WTC11 (cell line): Measurements from ENCODE around the gene NDUFB8. TPM values are rescaled to one million over a fixed set of nuclear protein-coding genes. Genes with fewer than 3 reads are reported as not detected.

Experiments
- ATAC-seq: fragments of 200-7000 bp; cut with Tn5 transposase; 2 replicates; pipeline ENCODE4 v1.10.0; 2021; ENCODE audit warnings: mild to moderate bottlenecking, moderate library complexity
- CTCF ChIA-PET: fragments of 300-600 bp; sonication (Branson Sonifier 250); formaldehyde crosslinking; loops from one replicate; lab custom pipeline; 2021; ENCODE audit warnings: antibody characterized with exemption; lab: Charles Lee
- POLR2A ChIA-PET: fragments of 350-600 bp; sonication (Branson Sonifier 250); formaldehyde crosslinking; loops from one replicate; lab custom pipeline; 2021; ENCODE audit warnings: antibody characterized with exemption; lab: Charles Lee
- DNase-seq: peaks from one replicate; pipeline ENCODE4 v3.0.0; 2021; ENCODE audit warnings: low spot score
- H3K27ac Mint-ChIP-seq: 2 replicates; pipeline ENCODE4 v1.8.0; 2021; ENCODE audit warnings: mixed read lengths
- H3K27me3 Mint-ChIP-seq: 2 replicates; pipeline ENCODE4 v1.8.0; 2021; ENCODE audit warnings: low read depth, mild to moderate bottlenecking, moderate library complexity, mixed read lengths
- H3K36me3 Mint-ChIP-seq: 2 replicates; pipeline ENCODE4 v1.8.0; 2021; ENCODE audit warnings: mixed read lengths
- H3K4me1 Mint-ChIP-seq: 2 replicates; pipeline ENCODE4 v1.8.0; 2022; ENCODE audit warnings: mixed read lengths
- H3K4me3 Mint-ChIP-seq: 2 replicates; pipeline ENCODE4 v1.8.0; 2021; ENCODE audit warnings: mild to moderate bottlenecking, moderate library complexity, mixed read lengths
- H3K9me3 Mint-ChIP-seq: 2 replicates; pipeline ENCODE4 v1.8.0; 2021; ENCODE audit warnings: mixed read lengths
- ATF2 ChIP-seq: sonication (generic); formaldehyde crosslinking; IDR thresholded peaks from 2 replicates; pipeline ENCODE4 v1.8.1; 2022; ENCODE audit warnings: low read depth, missing genetic modification reagents, borderline replicate concordance
- ERG ChIP-seq: fragments of 250-450 bp; sonication (Bioruptor Pico); IDR thresholded peaks from 2 replicates; pipeline ENCODE4 v1.8.0; 2021; ENCODE audit warnings: mild to moderate bottlenecking
- ESRRA ChIP-seq: sonication (generic); formaldehyde crosslinking; IDR thresholded peaks from 2 replicates; pipeline ENCODE4 v1.8.1; 2022; ENCODE audit warnings: mild to moderate bottlenecking, missing genetic modification reagents, borderline replicate concordance
- HMGA2 ChIP-seq: fragments of 250-450 bp; sonication (Bioruptor Pico); IDR thresholded peaks from 2 replicates; pipeline ENCODE4 v1.4.0; 2021; ENCODE audit warnings: mild to moderate bottlenecking, moderate library complexity
- JAZF1 ChIP-seq: fragments of 250-450 bp; sonication (Bioruptor Pico); IDR thresholded peaks from 2 replicates; pipeline ENCODE4 v1.9.0; 2021; ENCODE audit warnings: moderate library complexity, mild to moderate bottlenecking, inconsistent platforms
- MLX ChIP-seq: sonication (generic); formaldehyde crosslinking; IDR thresholded peaks from 2 replicates; pipeline ENCODE4 v1.8.1; 2023; ENCODE audit warnings: mild to moderate bottlenecking, missing genetic modification reagents, moderate library complexity
- MYBL2 ChIP-seq: sonication (generic); formaldehyde crosslinking; IDR thresholded peaks from 2 replicates; pipeline ENCODE4 v1.8.1; 2023; ENCODE audit warnings: mild to moderate bottlenecking, moderate library complexity, missing genetic modification reagents
- NFE2L1 ChIP-seq: sonication (generic); formaldehyde crosslinking; IDR thresholded peaks from 2 replicates; pipeline ENCODE4 v1.8.1; 2023; ENCODE audit warnings: missing genetic modification reagents
- NR2C2 ChIP-seq: sonication (generic); formaldehyde crosslinking; IDR thresholded peaks from 2 replicates; pipeline ENCODE4 v1.8.0; 2022; ENCODE audit warnings: mild to moderate bottlenecking, missing genetic modification reagents
- PRDM15 ChIP-seq: sonication (generic); formaldehyde crosslinking; IDR thresholded peaks from 2 replicates; pipeline ENCODE4 v1.8.0; 2022; ENCODE audit warnings: missing genetic modification reagents
- SMAD3 ChIP-seq: sonication (generic); formaldehyde crosslinking; IDR thresholded peaks from 2 replicates; pipeline ENCODE4 v1.8.0; 2022; ENCODE audit warnings: missing genetic modification reagents, mild to moderate bottlenecking, borderline replicate concordance
- SP1 ChIP-seq: sonication (generic); formaldehyde crosslinking; conservative IDR thresholded peaks from 2 replicates; pipeline ENCODE4 v1.8.1; 2022; ENCODE audit warnings: missing genetic modification reagents
- STAT6 ChIP-seq: sonication (generic); formaldehyde crosslinking; conservative IDR thresholded peaks from 2 replicates; pipeline ENCODE4 v1.8.1; 2023; ENCODE audit warnings: mild to moderate bottlenecking, low read depth, missing genetic modification reagents, moderate library complexity
- TCF7 ChIP-seq: sonication (generic); formaldehyde crosslinking; IDR thresholded peaks from 2 replicates; pipeline ENCODE4 v1.8.0; 2022; ENCODE audit warnings: mild to moderate bottlenecking, low read depth, missing genetic modification reagents, moderate library complexity
- TEAD4 ChIP-seq: sonication (generic); formaldehyde crosslinking; IDR thresholded peaks from 2 replicates; pipeline ENCODE4 v1.8.0; 2022; ENCODE audit warnings: mild to moderate bottlenecking, missing genetic modification reagents
- TP53 ChIP-seq: sonication (generic); formaldehyde crosslinking; IDR thresholded peaks from 2 replicates; pipeline ENCODE4 v1.8.1; 2023; ENCODE audit warnings: mild to moderate bottlenecking, missing genetic modification reagents
- ZNF219 ChIP-seq: sonication (generic); formaldehyde crosslinking; IDR thresholded peaks from 2 replicates; pipeline ENCODE4 v1.8.0; 2023; ENCODE audit warnings: missing genetic modification reagents, mild to moderate bottlenecking, borderline replicate concordance
- ZNF263 ChIP-seq: sonication (generic); formaldehyde crosslinking; IDR thresholded peaks from 2 replicates; pipeline ENCODE4 v1.8.1; 2022; ENCODE audit warnings: low read depth, mild to moderate bottlenecking, moderate library complexity, missing genetic modification reagents
- total RNA-seq: library from RNA; stranded (reverse); gene quantifications from 3 replicates; pipeline ENCODE4 v1.2.3, GENCODE V29; 2021

The NDUFB8 gene
- total RNA-seq, 1 experiment from 2014 or later, result 206 TPM

GRCh38 chr10:100504096-100504495 lies 25.6 kb downstream of the NDUFB8 start:
- CTCF ChIA-PET, result interaction anchor here (0.9 to 6.5 kb wide), 3 partner anchors 15 to 36 kb away, joined by 3 to 120 read pairs (median 8); no protein-coding TSS in a partner anchor
- POLR2A ChIA-PET, result no interaction called here
- H3K27ac Mint-ChIP-seq, result no peak overlapping the region

GRCh38 chr10:100502926-100503494 lies 26.7 kb downstream of the NDUFB8 start:
- CTCF ChIA-PET, result interaction anchor here (0.6 to 1.7 kb wide), 3 partner anchors 16 to 35 kb away, joined by 3 to 5 read pairs (median 4); no protein-coding TSS in a partner anchor
- Mint-ChIP-seq H3K9me3 (no peaks in the 10 kb centered on the region), H3K4me1 (0 out of 2 replicates have a peak, but pooled peaks cover 2% of the 10 kb centered on the region), H3K27me3 (peaks cover 92% of the 10 kb centered on the region), H3K36me3 (no peaks in the 10 kb centered on the region), H3K4me3 (no peak overlapping the region), H3K27ac (no peak overlapping the region)
- ATAC-seq, result no peak
- DNase-seq, result no peak
- POLR2A ChIA-PET, result no interaction called here
- TF ChIP-seq TP53 (CRISPR knock-in tag) (no peak), JAZF1 (CRISPR knock-in tag) (no peak), NFE2L1 (no peak), ATF2 (no peak), MYBL2 (CRISPR knock-in tag) (no peak), ZNF219 (CRISPR knock-in tag) (no peak), SMAD3 (CRISPR knock-in tag) (no peak), MLX (CRISPR knock-in tag) (no peak), TCF7 (no peak)

More at GRCh38 chr10:100504096-100504495, 25.6 kb downstream of the NDUFB8 start:
- Mint-ChIP-seq H3K27me3 (peaks cover 82% of the 10 kb centered on the region), H3K4me3 (no peak overlapping the region), H3K4me1 (peaks cover 6% of the 10 kb centered on the region; the same call in 1 of the 2 replicates), H3K9me3 (no peaks in the 10 kb centered on the region), H3K36me3 (no peaks in the 10 kb centered on the region)
- ATAC-seq (no peak), DNase-seq (no peak)
- TF ChIP-seq ZNF263 (CRISPR knock-in tag) (no peak), TEAD4 (CRISPR knock-in tag) (no peak), ESRRA (no peak), ERG (CRISPR knock-in tag) (no peak), HMGA2 (CRISPR knock-in tag) (no peak), STAT6 (CRISPR knock-in tag) (no peak), NR2C2 (CRISPR knock-in tag) (no peak), SP1 (CRISPR knock-in tag) (no peak), PRDM15 (CRISPR knock-in tag) (no peak)
